HG03280 (cell line): ENCODE data around the gene SLAMF8.

ENCODE experiments used
- ATAC-seq: cut with Tn5 transposase; IDR thresholded peaks from one replicate; pipeline ENCODE4 v1.9.1; 2021; ENCODE audit warnings: mild to moderate bottlenecking, moderate library complexity; ENCODE audit not compliant: unreplicated experiment

Gene SLAMF8

GRCh38 chr1:159868766-159869165 lies 42.1 kb downstream of the SLAMF8 start:
- no peak for ATAC-seq

GRCh38 chr1:159869173-159869572 lies 42.5 kb downstream of the SLAMF8 start:
- no peak for ATAC-seq

- no peak for ATAC-seq
Observed at GRCh38 chr1:159869607-159870006, 42.9 kb downstream of the SLAMF8 start.

GRCh38 chr1:159870704-159871103 lies 44.0 kb downstream of the SLAMF8 start:
- ATAC-seq, result no peak

GRCh38 chr1:159872891-159873290 lies 46.2 kb downstream of the SLAMF8 start:
- ATAC-seq, result no peak

- ATAC-seq, result no peak
Observed at GRCh38 chr1:159873530-159874143, 47.0 kb downstream of the SLAMF8 start.

GRCh38 chr1:159877695-159878444 lies 51.2 kb downstream of the SLAMF8 start:
- ATAC-seq, result no peak

GRCh38 chr1:159879136-159879535 lies 52.5 kb downstream of the SLAMF8 start:
- no peak for ATAC-seq

- no peak for ATAC-seq
Observed at GRCh38 chr1:159879977-159880376, 53.3 kb downstream of the SLAMF8 start.

- no peak for ATAC-seq
Observed at GRCh38 chr1:159880430-159880829, 53.8 kb downstream of the SLAMF8 start.

- ATAC-seq, result no peak
Observed at GRCh38 chr1:159881622-159882526, 55.2 kb downstream of the SLAMF8 start.

GRCh38 chr1:159882527-159882862 lies 55.8 kb downstream of the SLAMF8 start:
- no peak for ATAC-seq

GRCh38 chr1:159883134-159883533 lies 56.5 kb downstream of the SLAMF8 start:
- no peak for ATAC-seq

GRCh38 chr1:159884296-159884695 lies 57.6 kb downstream of the SLAMF8 start:
- ATAC-seq, result no peak
